Posterior cingulate gyrus (tissue), 11 donors: ENCODE results near the gene NR5A2.

Experiments used
- DNase-seq, 10 donors: peaks; one replicate each; pipeline versions ENCODE4 v3.0.0 to v3.0.0-alpha.2; 2020 to 2021; ENCODE audit warnings: mixed read lengths in 3 of 10
- intact Hi-C: fragments of 100-400 bp; cut with DNase I; formaldehyde crosslinking; loops from one replicate; pipeline ENCODE4 v1.15.1; 2023

The NR5A2 gene

DNA sequence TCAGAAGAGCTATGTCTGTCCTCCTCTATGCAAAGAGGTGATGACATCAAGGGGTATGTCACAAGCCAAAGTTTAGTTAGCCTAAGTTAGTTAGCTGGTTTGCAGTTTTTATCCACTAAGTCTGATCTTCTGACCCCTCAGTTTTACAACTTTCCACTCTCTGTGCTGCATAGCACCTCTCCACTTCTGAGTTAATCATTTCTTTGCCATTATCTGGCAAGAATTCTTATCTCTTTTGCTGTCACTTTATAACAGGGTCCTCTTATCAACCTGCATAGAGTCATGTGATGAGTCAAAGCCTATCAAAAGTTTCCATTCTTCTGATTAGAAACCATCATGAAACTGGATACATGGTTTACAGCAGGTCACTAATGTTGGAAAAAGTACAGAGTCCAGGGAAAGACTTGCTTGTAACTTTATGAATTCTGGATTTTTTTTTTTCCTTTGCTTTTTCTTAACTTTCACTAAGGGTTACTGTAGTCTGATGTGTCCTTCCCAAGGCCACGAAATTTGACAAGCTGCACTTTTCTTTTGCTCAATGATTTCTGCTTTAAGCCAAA, at the start of gene NR5A2:
Gene NR5A2 (plus strand): TSS at position 447 of the 560 bp plus-strand sequence. CDS start 138 bp downstream, outside the sequence.
- no peak for DNase-seq
- intact Hi-C loops: no loop called here

DNA sequence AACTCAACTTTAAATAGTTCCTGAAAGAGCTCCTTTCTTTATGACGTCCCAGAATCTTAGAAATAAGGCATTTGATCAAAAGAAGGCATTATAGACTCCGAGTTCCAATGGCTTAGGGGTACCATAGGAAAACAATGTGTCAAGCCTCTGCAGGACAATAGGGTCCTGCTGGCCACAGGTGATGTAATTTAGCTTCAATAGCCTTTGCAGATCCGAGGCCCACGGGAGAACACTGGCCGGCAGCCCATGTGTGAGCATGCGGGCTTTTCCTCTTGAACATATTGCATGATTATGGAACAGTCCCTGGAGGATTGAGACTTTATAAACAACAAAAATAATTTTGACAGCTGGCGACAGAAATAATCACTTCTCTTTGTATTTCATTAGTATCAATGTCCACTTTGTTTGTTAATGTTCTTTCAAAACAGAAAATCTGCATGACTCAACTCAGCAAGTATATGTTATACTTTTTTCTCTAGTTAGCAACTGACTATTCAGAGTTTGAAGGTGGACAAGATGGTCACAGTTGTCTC, 49.0 kb upstream of the NR5A2 start:
- intact Hi-C loops: no loop called here
- no peak for DNase-seq

DNA sequence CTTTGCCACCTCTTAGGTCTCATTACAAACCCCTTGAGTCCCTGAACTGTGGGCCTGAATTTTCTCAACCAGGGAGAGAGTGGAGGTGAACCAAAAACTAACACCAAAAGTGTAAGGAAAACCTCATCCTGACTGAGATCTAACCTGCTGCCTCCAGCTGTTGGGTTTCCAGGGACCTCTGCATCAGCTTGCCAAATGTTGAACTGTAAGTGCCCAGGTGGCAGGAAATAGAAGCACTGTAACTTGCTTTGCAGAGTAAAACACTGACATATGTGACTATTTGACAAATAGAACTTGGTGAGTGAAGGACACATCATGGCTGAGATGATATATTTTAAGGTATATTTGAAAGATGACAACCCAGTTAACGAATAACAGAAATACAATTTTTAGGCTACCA, 48.4 kb upstream of the NR5A2 start:
- intact Hi-C loops: no loop called here
- DNase-seq: no peak

DNA sequence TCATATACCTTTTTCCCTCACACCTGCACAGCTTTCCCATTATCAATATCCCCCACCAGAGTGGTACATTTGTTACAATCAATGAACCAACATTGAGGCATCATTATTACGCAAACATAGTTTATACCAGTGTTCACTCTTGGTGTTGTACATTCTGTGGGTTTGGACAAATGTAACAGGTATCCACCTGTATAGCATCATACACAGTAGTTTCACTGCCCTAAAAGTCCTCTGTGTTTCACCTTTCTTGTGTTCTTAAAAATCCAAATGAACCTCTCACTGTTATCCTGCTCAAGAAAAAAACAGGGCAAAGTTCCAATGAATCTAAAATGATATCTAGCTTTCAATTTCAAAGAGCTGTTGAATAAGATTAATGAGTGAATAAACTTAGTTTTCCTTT, 45.9 kb upstream of the NR5A2 start:
- intact Hi-C loops: no loop called here
- no peak for DNase-seq

DNA sequence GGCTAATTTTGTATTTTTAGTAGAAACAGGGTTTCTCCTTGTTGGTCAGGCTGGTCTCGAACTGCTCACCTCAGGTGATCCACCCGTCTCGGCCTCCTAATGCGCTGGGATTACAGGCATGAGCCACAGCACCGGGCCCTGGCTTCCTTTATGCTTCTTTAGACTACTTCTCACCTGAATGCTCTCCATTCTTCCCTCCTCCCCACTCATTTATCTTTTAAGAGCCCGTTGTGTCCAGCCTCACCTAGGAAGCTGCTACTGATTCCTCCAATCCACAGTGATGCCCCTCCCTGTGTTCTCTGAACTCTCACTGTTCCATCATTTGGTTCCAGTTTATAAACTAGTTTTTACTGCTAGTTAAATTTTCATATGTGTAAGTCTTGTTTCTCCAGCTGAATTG, 44.9 kb upstream of the NR5A2 start:
- intact Hi-C loops: no loop called here
- no peak for DNase-seq

DNA sequence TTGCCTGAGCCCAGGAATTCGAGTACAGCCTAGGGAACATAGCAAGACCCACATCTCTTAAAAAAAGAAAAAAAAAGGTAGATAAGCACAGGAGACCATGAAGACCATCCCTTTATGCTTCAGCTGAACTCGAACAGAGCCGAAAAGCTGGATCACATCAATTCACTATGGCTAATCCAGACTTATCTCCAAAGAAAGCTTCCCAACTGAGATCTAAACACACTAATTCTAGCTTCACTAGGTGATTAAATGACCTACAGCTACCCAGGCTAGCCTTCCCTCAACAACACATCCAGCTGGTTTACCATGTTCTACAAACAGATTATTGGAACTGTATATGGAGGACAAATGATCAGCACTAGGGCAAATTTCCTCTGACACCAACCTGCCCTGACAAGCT, 44.0 kb upstream of the NR5A2 start:
- DNase-seq: no peak
- intact Hi-C loops: no loop called here

DNA sequence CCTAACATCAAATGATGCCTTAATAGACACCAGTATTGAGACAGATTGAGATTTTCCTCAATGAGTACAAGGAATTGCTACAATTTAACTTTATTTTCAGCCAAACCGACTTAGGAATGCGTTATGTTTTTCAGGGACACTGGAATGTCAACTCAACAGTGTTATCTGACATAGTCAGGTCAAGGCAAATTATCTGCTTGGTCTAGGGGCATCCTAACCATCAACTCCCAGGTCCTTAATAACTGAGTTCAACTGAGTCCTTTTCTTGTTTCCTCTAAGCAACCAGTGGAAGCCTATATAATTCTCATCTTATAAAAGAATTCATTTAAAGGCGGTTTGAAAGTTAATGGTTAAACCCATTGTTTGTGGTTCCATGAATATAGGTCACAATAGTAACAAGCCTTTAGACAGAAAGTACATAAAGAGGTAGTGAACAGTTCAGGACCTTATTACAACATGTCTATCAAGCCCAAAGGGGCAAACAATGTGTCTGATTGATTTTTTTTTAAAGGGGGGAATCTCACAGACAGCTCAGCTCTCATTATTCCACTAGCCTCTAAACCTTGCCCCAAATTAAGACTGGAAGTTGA, 32.3 kb upstream of the NR5A2 start:
- DNase-seq: no peak
- intact Hi-C loops: no loop called here

DNA sequence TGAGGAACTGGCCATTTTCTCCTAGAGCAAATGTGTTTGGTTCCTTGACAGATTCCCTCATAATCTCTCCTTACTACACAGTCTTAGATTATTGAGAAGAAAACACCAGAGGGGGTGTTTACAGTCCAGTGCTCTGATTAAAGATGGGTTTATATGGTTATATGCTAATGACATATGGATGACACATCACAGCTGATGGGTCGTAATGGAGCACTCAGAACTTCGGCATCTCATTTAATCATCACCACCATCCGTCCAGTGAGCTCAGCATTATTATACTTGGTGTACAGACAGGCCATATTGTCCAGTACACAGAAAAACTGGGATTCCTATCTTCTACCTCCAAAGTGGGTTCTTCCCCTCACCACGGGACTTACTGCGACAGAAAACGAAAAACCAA, 22.3 kb upstream of the NR5A2 start:
- no peak for DNase-seq
- intact Hi-C loops: no loop called here

DNA sequence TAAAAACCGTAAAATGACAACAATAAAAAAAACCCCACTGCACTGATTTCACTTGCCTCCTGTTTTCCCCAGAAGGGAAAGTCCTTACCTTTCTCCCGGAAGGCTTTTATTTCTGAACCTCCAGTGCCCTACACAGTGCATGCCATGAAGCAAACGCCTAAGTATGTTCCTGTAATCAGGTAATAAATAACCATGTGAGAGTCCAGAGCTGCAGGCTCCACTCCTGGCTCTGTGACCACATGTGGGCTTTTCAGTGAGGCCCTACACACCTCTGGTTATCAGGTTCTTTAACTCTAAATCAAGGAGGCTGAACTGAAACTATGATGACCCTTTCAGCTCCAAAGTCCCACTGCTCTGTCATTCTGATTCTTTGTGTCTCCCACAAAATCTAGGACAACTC, 20.8 kb upstream of the NR5A2 start:
- no peak for DNase-seq
- intact Hi-C loops: no loop called here

DNA sequence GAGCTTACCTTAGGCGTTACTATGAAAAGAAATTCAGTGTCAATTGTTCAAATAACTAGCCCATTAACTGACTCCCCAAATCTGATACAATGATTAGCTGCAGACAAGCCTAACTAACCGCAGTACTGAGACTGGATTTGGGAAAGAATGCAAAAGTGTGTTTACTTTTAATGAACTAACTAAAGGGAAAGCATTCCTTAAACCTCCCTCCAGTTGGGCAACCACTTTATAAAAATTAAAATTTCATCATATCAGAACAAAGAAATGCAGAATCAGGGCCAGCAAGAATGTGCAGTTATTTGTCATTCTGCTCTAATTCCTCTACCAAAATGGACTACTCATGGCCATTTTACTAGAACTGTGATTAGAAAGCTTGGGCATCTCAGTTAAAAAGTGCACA, 11.7 kb upstream of the NR5A2 start:
- DNase-seq: no peak
- intact Hi-C loops: no loop called here

DNA sequence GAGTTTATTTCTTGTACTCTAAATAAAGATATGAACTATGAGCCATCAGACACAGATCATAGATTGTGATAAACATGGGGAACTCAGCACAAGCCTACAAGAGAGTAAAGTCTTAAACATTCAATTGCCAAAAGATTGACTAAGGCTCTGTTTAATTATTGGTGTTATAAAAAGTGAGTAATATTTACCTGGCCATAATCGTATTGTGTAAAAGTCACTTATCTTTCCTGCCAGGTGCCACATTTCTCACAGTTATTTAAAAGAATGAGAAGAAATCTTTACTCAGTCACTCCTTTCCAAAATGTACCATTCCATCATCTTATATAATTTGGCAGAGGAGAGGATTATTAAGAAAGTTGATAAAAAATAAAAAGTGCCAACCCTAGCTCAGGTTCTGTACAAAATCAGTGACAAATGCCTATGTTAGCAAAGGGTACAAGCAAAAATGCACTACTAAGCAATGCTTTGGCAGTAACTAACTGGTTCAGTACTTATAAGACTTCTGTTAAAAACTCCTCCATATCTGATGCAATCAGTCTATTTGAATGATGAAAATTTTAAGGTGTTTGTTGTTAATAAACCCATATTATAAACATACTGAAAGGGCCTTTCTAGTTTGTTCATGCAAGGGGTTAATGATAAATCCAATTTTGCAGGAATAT, 5.8 kb upstream of the NR5A2 start:
- DNase-seq: no peak
- intact Hi-C loops: no loop called here

DNA sequence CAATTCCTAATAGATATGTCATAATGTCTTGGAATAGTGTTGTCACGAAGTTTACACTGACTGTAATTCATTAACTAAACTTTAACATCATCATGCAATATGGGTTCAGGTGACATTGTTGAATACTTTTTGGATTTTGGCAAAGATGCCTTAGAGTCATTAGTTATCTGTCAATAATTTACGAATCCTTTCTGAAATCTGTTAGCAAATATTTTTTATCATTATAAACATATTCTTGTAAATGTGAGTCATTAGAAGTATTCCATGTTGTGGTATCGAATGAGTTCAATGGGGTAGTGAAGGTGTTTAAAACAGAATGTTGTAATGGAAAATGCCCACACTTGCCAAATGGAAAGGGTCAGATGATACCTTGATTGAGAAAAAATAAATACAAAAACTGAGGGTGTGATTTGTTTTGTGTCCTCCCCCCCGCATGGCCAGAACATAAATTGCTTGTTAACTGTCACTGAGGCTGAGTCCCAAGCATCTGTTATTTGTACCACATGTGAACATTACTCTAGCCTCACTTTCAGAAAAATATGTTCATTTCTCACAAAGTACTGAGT, 5.2 kb upstream of the NR5A2 start:
- no peak for DNase-seq
- intact Hi-C loops: no loop called here

DNA sequence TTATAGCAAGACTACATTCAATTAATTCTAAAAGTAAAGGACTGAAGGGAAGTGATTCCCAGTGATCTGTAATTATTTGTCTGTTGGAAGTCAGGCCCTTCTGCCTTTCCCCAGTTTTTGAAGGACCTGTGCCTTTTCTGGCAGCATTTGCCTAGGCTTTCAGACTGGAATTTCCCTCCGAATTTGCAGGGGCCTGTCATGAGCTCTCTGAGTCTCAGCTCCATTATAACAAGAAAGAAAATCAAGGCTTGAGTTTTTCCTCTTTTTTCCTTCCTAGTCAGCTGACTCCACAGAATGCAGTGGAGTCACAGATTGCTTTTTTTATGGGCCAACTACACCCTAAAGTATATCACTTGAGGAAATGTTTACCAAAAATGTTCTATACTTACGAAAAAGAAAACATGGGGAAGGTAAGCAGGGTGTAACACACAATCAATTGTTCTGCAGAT, 1.1 kb downstream of the NR5A2 start:
- intact Hi-C loops: no loop called here
- DNase-seq: no peak

DNA sequence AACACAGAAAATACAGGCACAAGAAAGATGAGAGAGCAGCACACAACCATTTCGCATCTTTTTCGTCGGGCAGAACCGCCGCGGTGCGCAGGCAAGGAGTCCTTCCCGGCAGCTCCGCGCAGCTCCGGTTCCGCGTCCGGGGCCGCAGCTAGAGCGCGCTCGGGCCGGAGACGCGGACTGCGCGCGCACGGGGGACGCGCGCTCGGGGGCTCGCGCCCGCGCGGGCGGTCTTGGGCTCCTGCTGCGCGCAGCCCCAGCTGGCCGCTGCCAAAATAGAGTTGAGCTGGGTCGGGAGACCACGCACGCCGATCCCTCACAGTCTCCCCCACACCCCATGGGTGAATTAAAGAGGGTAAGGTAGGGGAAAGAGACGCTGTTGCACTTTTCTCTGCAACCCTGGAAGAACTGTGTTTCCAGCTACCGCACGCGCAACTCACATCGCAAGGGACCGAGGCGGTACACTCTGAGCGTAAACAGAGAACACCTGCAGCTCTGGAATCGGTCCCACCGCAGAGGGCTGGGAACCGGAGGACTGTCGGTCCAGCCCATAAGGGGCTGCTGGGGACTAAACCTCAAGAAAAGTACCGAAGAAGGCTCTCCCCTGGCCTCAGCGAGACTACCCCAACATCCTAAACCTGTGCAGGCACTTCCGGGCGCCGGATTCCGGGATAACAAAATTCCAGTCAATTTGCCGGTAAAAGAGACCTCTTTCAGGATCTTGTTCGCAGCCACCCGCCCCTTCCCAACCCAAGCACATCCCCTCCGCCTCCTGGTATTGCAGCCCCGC, 1.7 kb downstream of the NR5A2 start:
- DNase-seq: peak in 2 of 10 donors; percentile 10 to 87
- intact Hi-C loops: no loop called here

DNA sequence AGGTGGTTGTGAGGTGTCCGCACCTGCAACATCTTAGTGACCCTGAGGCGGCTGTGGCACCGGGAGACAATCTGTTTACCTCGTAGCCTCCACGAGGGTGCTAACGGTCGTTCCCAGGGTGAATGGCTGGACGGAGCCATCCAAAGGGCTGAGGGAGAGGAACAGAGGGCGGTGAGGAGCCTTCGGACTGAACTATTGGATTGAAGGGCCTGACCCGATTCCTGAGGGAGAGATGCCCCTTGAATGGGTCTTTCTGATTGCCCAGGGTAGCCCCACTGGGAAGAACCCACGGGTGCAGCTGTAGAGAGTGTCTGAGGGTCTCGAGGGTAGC, 2.3 kb downstream of the NR5A2 start:
- intact Hi-C loops: no loop called here
- DNase-seq: no peak

DNA sequence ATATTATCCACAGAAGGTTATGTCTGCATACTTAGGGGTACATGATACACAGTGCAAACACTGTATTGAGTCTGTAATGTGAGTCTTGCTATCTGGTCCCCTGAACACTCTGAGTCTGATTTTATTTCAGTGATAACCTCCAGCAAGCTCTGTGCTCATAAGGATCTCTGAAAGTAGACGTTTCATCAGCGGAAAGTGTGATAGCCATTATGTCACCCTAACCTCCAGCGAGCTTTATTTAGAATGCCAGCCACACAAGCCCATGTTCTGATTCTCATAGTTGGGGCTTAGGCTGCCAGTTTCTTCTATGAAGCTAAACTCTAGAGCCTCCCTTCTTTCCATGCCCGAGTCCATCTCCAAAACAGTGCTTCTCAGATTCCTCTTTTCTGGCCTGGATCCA, 3.3 kb downstream of the NR5A2 start:
- intact Hi-C loops: no loop called here
- DNase-seq: no peak

DNA sequence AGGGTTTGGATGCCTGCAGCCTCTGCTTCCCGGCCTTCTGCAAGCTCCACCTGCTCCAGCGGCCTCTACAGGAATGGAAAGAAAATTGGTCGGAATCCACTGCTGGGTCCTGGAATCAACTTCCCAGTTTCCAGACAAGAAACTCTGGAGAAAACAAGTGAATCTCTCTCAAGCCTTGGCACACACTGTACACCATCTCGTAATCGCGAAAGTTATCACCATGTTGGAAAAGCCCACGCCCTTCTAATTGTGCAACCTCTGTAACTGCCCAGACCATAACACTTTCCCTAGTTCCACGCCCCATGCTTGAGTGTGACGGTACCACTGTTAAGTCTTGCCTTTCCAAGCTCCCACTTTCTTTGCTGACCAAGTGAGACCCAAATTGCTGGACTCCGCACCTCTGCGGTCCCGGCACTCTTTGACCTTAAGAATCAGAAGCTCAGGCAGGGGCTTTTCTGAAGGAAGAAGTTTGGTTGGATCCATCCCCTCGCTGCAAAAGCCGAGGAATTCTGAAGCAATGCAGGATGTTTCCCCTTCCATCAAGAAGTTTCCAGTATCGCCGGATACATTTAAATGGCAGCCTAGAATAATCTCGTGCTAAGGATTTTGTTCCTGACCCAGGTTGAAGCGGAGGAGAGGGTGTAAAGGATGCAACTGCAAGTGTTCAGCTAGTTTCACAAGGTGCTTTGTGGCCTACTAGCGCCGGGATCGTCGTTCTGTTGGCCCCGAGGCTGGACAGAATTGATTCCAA, 6.2 kb downstream of the NR5A2 start:
- no peak for DNase-seq
- intact Hi-C loops: no loop called here

DNA sequence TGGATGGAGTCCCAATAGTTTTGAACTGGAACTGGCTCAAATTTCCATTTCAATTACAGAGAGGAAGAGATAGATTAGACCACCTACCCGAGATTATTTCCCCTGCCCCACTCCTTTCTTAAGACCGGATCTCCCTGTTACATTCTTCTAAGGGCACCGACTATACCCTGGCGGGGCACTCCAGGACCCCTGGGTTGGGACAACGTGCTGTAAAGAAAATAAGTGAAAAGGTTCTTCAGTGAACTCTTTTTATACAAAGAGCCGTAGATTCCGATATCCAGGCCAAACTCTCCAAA, 6.7 kb downstream of the NR5A2 start:
- intact Hi-C loops: no loop called here
- DNase-seq: no peak

DNA sequence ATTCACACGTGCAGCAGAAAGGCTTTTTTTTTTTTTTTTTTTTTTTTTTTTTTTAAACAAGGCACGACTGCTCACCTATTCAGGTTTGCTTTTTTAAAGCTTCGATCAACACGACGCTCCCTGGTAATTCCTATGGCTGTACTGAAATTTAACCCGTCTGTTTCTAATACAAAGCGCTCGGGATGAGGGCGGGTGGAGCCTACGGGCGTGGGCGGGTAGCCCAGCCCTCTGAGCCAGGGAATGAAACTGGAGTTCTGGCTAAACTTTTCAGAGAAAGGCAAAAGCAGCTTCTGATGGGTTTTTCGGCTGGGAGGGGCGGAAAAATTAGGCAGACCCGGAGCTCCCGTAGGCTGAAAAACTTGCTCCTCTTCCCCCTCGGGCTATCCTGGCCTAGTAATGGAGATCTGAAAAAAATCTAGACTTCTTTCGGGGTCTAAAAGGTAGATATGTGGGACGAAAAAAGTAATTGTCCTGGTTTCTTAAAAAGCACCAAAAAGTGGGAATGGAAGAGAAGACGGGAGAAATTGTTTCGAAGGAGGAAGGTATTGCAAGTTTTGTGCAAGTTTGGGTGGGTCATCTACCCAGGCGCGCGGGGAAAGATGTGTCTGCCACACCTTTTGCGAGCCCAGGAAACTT, 7.4 kb downstream of the NR5A2 start:
- DNase-seq: no peak
- intact Hi-C loops: no loop called here

DNA sequence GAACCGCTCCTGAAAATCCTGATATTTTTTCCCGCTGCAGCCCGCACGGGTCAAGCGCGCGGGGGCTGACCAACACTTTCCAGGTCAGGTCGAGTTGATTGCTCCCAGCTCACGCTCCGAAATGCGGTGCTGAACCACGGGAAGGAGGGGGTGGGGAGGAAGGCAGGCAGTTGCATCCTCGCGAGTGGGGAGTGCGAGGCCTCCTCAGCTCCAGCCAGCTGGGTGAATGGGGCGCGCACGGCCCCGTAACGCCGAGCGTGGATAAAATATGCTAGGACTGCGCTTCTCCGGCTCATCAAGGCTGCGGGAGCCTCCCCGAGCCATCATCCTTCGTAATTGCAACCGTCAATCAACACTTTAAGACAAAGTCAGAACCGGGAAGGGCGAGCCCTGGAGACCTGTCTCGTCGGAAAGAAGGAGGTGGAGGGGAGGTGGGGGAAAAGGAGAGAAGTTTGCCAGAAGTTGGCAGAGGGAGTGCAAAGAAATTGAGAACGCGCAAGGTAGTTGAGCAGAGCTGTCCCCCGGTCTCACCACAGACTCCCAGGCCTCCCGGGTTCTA, 8.0 kb downstream of the NR5A2 start:
- intact Hi-C loops: no loop called here
- DNase-seq: no peak
